ENCODE data around the gene SIRT7. TPM values are rescaled to one million over a fixed set of nuclear protein-coding genes. Genes with fewer than 3 reads are reported as not detected.

The SIRT7 gene
- total and polyA plus RNA-seq, 2 donors (not counting 1 experiment from before 2014, with no cell fraction given) = 3.3 to 18.7 TPM

DNA sequence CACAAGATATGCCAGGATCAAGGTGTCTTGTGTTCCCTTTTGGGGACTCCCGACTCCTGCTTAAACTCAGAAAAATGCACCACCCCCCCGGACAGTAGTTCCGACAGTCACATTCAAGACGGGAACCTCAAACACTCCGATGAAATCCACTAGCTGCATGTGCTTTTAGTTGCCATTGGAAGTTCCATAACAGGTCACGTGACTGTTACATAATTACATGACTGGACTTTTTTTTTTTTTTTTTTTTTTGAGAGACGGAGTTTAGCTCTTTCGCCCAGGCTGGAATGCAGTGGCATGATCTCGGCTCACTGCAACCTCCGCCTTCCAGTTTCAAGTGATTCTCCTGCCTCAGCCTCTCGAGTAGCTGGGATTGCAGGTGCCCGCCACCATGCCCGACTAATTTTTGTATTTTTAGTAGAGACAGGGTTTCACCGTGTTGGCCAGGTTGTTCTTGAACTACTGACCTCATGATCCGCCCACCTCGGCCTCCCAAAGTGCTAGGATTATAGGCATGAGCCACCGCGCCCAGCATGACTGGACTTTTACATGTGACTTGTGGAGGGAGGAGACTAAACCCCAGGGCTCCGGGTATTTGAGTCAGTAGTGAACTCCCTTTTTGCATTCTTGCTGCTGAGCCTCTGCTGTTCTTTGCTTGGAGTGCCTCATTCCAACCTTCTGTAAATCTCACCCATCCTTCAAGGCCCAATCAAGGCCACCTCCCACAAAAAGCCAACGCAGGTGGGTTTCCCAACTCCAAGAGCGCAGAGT is 1.6 kb downstream of the SIRT7 start:
- Histone ChIP-seq H3K9me3 (ENCODE audit: control insufficient read depth, insufficient read depth, low read depth, low read length) (no peaks in the 10 kb centered on the region), H3K27me3 (ENCODE audit: control insufficient read depth, insufficient read depth, low read length) (no peaks in the 10 kb centered on the region), H2AFZ (ENCODE audit: low read length) (no peak overlapping the region), H3K9ac (ENCODE audit: insufficient read depth, low read length) (no peak overlapping the region), H3K4me3 (replicated peaks in 1 of 4; ENCODE audit: control extremely low read depth in 1 of 4, insufficient read depth in 1 of 4, low read depth in 3 of 4, low read length in 4 of 4) (peak overlapping the region; percentile 26 to 74 (median 70)), H3K79me2 (ENCODE audit: control insufficient read depth, insufficient read depth, low read length) (peaks cover 43% of the 10 kb centered on the region), H3K27ac (ENCODE audit: insufficient read depth, low read length) (peak overlapping the region; percentile 12), H4K20me1 (ENCODE audit: control insufficient read depth, extremely low read depth, insufficient read depth, low read length) (no peaks in the 10 kb centered on the region), H3K4me1 (ENCODE audit: control insufficient read depth, extremely low read depth, insufficient read depth, low read length) (peaks cover 13% of the 10 kb centered on the region), H3K4me2 (ENCODE audit: extremely low read depth, insufficient read depth, low read length) (peak overlapping the region; percentile 100), H3K36me3 (ENCODE audit: control insufficient read depth, insufficient read depth, low read length) (peaks cover 43% of the 10 kb centered on the region)
- peak; percentile 41 to 72 for DNase-seq (ENCODE audit: low read depth in 2 of 2)
- TF ChIP-seq, protein P1, sequence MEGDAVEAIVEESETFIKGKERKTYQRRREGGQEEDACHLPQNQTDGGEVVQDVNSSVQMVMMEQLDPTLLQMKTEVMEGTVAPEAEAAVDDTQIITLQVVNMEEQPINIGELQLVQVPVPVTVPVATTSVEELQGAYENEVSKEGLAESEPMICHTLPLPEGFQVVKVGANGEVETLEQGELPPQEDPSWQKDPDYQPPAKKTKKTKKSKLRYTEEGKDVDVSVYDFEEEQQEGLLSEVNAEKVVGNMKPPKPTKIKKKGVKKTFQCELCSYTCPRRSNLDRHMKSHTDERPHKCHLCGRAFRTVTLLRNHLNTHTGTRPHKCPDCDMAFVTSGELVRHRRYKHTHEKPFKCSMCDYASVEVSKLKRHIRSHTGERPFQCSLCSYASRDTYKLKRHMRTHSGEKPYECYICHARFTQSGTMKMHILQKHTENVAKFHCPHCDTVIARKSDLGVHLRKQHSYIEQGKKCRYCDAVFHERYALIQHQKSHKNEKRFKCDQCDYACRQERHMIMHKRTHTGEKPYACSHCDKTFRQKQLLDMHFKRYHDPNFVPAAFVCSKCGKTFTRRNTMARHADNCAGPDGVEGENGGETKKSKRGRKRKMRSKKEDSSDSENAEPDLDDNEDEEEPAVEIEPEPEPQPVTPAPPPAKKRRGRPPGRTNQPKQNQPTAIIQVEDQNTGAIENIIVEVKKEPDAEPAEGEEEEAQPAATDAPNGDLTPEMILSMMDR (conservative IDR thresholded peaks at IDR 0.05 in 1 of 2, IDR thresholded peaks at IDR 0.05 in 1 of 2; ENCODE audit: low read depth in 1 of 2, low read length in 2 of 2) = no peak
- no peak for TF ChIP-seq EZH2 (IDR thresholded peaks at IDR 0.05; ENCODE audit: low read length, missing control alignments)

DNA sequence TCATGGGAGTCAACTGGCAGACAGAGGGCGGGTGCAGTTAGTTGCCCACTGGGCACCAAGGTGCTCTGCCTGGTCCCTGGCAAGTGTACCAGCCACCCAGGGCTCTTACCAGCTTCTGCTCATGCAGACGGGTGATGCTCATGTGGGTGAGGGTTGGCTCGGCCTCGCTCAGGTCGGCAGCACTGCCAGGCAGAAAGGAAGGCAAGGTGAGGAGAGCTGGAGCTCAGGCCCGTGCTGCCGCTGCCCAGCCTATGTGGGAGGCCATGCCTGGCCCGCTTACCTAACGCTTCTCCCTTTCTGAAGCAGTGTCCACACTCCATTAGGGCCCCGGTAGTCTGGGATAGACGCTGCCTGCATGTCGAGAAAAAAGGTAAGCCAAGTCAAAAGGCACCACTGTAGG is 2.6 kb downstream of the SIRT7 start:
- Histone ChIP-seq H3K9me3 (ENCODE audit: control insufficient read depth, insufficient read depth, low read depth, low read length) (no peaks in the 10 kb centered on the region), H4K20me1 (ENCODE audit: control insufficient read depth, extremely low read depth, insufficient read depth, low read length) (no peaks in the 10 kb centered on the region), H2AFZ (ENCODE audit: low read length) (no peak overlapping the region), H3K36me3 (ENCODE audit: control insufficient read depth, insufficient read depth, low read length) (peaks cover 38% of the 10 kb centered on the region), H3K79me2 (ENCODE audit: control insufficient read depth, insufficient read depth, low read length) (peaks cover 33% of the 10 kb centered on the region), H3K4me2 (ENCODE audit: extremely low read depth, insufficient read depth, low read length) (no peak overlapping the region), H3K9ac (ENCODE audit: insufficient read depth, low read length) (no peak overlapping the region), H3K27me3 (ENCODE audit: control insufficient read depth, insufficient read depth, low read length) (no peaks in the 10 kb centered on the region), H3K4me3 (replicated peaks in 1 of 4; ENCODE audit: control extremely low read depth in 1 of 4, insufficient read depth in 1 of 4, low read depth in 3 of 4, low read length in 4 of 4) (no peak overlapping the region), H3K27ac (ENCODE audit: insufficient read depth, low read length) (no peak overlapping the region), H3K4me1 (ENCODE audit: control insufficient read depth, extremely low read depth, insufficient read depth, low read length) (peaks cover 8% of the 10 kb centered on the region)
- no peak for TF ChIP-seq EZH2 (IDR thresholded peaks at IDR 0.05; ENCODE audit: low read length, missing control alignments)
- TF ChIP-seq, protein P1 (conservative IDR thresholded peaks at IDR 0.05 in 1 of 2, IDR thresholded peaks at IDR 0.05 in 1 of 2; ENCODE audit: low read depth in 1 of 2, low read length in 2 of 2) = no peak
- DNase-seq (ENCODE audit: low read depth in 2 of 2) = no peak

DNA sequence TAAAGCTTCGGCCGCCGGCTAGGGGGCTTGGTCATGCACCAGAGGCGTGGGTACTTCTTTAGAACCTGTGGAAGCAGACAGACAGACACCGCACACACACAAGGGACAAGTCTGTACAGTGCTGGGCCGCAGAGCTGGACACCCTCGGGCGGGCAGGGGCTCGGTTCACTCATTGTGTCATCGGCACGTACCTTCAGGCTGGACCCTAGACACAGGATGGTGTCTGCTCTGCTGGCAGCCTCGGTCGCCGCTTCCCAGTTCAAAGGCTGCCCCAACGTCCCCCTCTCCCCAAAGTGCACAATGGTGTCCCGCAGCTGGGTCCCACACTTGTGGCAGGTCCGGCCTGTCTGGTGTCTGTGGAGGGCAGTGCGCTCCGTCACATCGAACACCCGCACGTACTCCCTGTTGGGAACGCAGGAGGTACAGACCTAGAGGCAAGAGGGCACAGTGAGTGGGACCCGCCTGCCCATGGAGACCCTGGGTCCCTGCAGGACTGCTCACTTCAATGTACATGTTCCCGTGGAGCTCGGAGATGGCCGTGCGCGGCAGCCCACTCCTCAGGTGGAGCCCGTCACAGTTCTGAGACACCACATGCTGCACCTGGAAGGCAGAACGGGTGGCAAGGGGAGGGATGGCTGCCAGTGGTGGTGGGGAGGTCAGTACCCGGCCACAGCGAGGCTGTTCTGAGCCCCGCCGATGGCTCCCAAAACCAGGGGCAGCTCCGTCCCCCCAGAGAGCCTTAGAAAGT is 3.7 kb downstream of the SIRT7 start:
- peaks cover 27% of the 10 kb centered on the region for H3K79me2 ChIP-seq (ENCODE audit: control insufficient read depth, insufficient read depth, low read length)
- peaks cover 34% of the 10 kb centered on the region for H3K36me3 ChIP-seq (ENCODE audit: control insufficient read depth, insufficient read depth, low read length)
- H3K9ac ChIP-seq (ENCODE audit: insufficient read depth, low read length) = no peak overlapping the region
- no peak overlapping the region for H3K27ac ChIP-seq (ENCODE audit: insufficient read depth, low read length)
- DNase-seq (ENCODE audit: low read depth in 2 of 2) = no peak
- no peak overlapping the region for H3K4me2 ChIP-seq (ENCODE audit: extremely low read depth, insufficient read depth, low read length)
- H3K9me3 ChIP-seq (ENCODE audit: control insufficient read depth, insufficient read depth, low read depth, low read length) = no peaks in the 10 kb centered on the region
- no peaks in the 10 kb centered on the region for H4K20me1 ChIP-seq (ENCODE audit: control insufficient read depth, extremely low read depth, insufficient read depth, low read length)
- no peak overlapping the region for H3K4me3 ChIP-seq (replicated peaks in 1 of 4; ENCODE audit: control extremely low read depth in 1 of 4, insufficient read depth in 1 of 4, low read depth in 3 of 4, low read length in 4 of 4)
- TF ChIP-seq, protein P1 (conservative IDR thresholded peaks at IDR 0.05 in 1 of 2, IDR thresholded peaks at IDR 0.05 in 1 of 2; ENCODE audit: low read depth in 1 of 2, low read length in 2 of 2) = no peak
- no peak for TF ChIP-seq EZH2 (IDR thresholded peaks at IDR 0.05; ENCODE audit: low read length, missing control alignments)
- peaks cover 13% of the 10 kb centered on the region for H3K4me1 ChIP-seq (ENCODE audit: control insufficient read depth, extremely low read depth, insufficient read depth, low read length)
- no peak overlapping the region for H2AFZ ChIP-seq (ENCODE audit: low read length)
- no peaks in the 10 kb centered on the region for H3K27me3 ChIP-seq (ENCODE audit: control insufficient read depth, insufficient read depth, low read length)

Data from fibroblast of lung (primary cell).